Fibroblast of lung (primary cell): ENCODE results near the gene NES. TPM values are rescaled to one million over a fixed set of nuclear protein-coding genes. Genes with fewer than 3 reads are reported as not detected.
"Not testable (repeated sequence)": the region's sequence is repeated elsewhere in the genome, so short reads cannot be mapped to it uniquely, and the experiment has no call there.

Source experiments
- DNase-seq, 2 donors: peaks; one replicate each; pipeline versions ENCODE4 v3.0.0 to v3.0.0-alpha.2; 2010; ENCODE audit warnings: low read depth in 2 of 2
- H2AFZ ChIP-seq: 2 replicates; pipeline ENCODE4 v1.5.1; 2012; ENCODE audit warnings: low read length, control low read depth, inconsistent platforms
- H3K27ac ChIP-seq: 2 replicates; pipeline ENCODE4 v1.5.1; 2011; ENCODE audit warnings: low read length, control low read depth; ENCODE audit not compliant: insufficient read depth
- H3K27me3 ChIP-seq: 2 replicates; pipeline ENCODE4 v1.5.1; 2011; ENCODE audit warnings: mild to moderate bottlenecking, low read length; ENCODE audit not compliant: control insufficient read depth, insufficient read depth
- H3K36me3 ChIP-seq: 2 replicates; pipeline ENCODE4 v1.5.1; 2011; ENCODE audit warnings: low read length; ENCODE audit not compliant: control insufficient read depth, insufficient read depth
- H3K4me1 ChIP-seq: 2 replicates; pipeline ENCODE4 v1.5.1; 2011; ENCODE audit warnings: low read length; ENCODE audit not compliant: control insufficient read depth, insufficient read depth; ENCODE audit errors: extremely low read depth
- H3K4me2 ChIP-seq: 2 replicates; pipeline ENCODE4 v1.5.1; 2011; ENCODE audit warnings: low read length, control low read depth; ENCODE audit not compliant: insufficient read depth; ENCODE audit errors: extremely low read depth
- H3K4me3 ChIP-seq, 4 experiments: fragments of 200-600 bp in 1 of 4; sonication (generic) in 1 of 4; replicated peaks in 1 of 4; 2 replicates each; pipeline ENCODE4 v1.5.1; 2011 to 2016; ENCODE audit warnings: low read length in 4 of 4, low read depth in 3 of 4, mild to moderate bottlenecking in 3 of 4, control low read depth in 2 of 4, inconsistent platforms in 1 of 4, mixed read lengths in 1 of 4; ENCODE audit not compliant: insufficient read depth in 1 of 4; ENCODE audit errors: control extremely low read depth in 1 of 4
- H3K79me2 ChIP-seq: 2 replicates; pipeline ENCODE4 v1.5.1; 2012; ENCODE audit warnings: mild to moderate bottlenecking, low read length, inconsistent platforms; ENCODE audit not compliant: control insufficient read depth, insufficient read depth
- H3K9ac ChIP-seq: 2 replicates; pipeline ENCODE4 v1.5.1; 2011; ENCODE audit warnings: mild to moderate bottlenecking, low read length, control low read depth; ENCODE audit not compliant: insufficient read depth
- H3K9me3 ChIP-seq: 2 replicates; pipeline ENCODE4 v1.5.1; 2012; ENCODE audit warnings: low read depth, low read length; ENCODE audit not compliant: control insufficient read depth, insufficient read depth
- H4K20me1 ChIP-seq: 2 replicates; pipeline ENCODE4 v1.5.1; 2011; ENCODE audit warnings: low read length; ENCODE audit not compliant: control insufficient read depth, insufficient read depth; ENCODE audit errors: extremely low read depth
- EZH2 ChIP-seq: IDR thresholded peaks from 2 replicates; pipeline ENCODE4 v1.5.1; 2012; ENCODE audit warnings: low read length, control low read depth, mild to moderate bottlenecking; ENCODE audit errors: missing control alignments
- polyA plus RNA-seq, 2 donors: library from polyadenylated mRNA; depleted of rRNA in 1 of 2; stranded (reverse) in 1 of 2; unstranded in 1 of 2; fragments of >200 nt; gene quantifications; 2 replicates each; pipeline ENCODE4 v1.2.1, GENCODE V29; 2011 to 2012; ENCODE audit warnings: missing spikeins in 1 of 2
- total RNA-seq: library from RNA; depleted of rRNA; stranded (reverse); fragments of >200 nt; gene quantifications from 2 replicates; pipeline ENCODE4 v1.2.1, GENCODE V29; 2014
- TF ChIP-seq, protein P1 (sequence below), 2 donors: IDR thresholded peaks in 1 of 2; conservative IDR thresholded peaks in 1 of 2; 1 replicate in 1 of 2; 2 replicates in 1 of 2; pipeline ENCODE4 v1.5.1; 2011 to 2012; ENCODE audit warnings: low read length in 2 of 2, control low read depth in 1 of 2, inconsistent platforms in 1 of 2, low read depth in 1 of 2, mild to moderate bottlenecking in 1 of 2

The NES gene
- total and polyA plus RNA-seq, 2 donors (not counting 1 experiment from before 2014, with no cell fraction given) = 34.6 to 87.4 TPM

GRCh38 chr1:156638189-156638985 is 38.8 kb downstream of the NES start:
- DNase-seq = no peak
- Histone ChIP-seq H3K27ac (no peak overlapping the region), H3K9ac (no peak overlapping the region), H3K4me3 (no peak overlapping the region), H2AFZ (no peak overlapping the region), H3K4me2 (no peak overlapping the region), H3K79me2 (no peaks in the 10 kb centered on the region), H3K4me1 (no peaks in the 10 kb centered on the region), H4K20me1 (no peaks in the 10 kb centered on the region), H3K9me3 (no peaks in the 10 kb centered on the region), H3K36me3 (no peaks in the 10 kb centered on the region), H3K27me3 (peaks cover 69% of the 10 kb centered on the region)
- TF ChIP-seq, protein P1, sequence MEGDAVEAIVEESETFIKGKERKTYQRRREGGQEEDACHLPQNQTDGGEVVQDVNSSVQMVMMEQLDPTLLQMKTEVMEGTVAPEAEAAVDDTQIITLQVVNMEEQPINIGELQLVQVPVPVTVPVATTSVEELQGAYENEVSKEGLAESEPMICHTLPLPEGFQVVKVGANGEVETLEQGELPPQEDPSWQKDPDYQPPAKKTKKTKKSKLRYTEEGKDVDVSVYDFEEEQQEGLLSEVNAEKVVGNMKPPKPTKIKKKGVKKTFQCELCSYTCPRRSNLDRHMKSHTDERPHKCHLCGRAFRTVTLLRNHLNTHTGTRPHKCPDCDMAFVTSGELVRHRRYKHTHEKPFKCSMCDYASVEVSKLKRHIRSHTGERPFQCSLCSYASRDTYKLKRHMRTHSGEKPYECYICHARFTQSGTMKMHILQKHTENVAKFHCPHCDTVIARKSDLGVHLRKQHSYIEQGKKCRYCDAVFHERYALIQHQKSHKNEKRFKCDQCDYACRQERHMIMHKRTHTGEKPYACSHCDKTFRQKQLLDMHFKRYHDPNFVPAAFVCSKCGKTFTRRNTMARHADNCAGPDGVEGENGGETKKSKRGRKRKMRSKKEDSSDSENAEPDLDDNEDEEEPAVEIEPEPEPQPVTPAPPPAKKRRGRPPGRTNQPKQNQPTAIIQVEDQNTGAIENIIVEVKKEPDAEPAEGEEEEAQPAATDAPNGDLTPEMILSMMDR (conservative IDR thresholded peaks at IDR 0.05 in 1 of 2, IDR thresholded peaks at IDR 0.05 in 1 of 2; ENCODE audit: low read depth in 1 of 2, low read length in 2 of 2) = no peak
- peak; percentile 47 for TF ChIP-seq EZH2

GRCh38 chr1:156632355-156632754 is 44.9 kb downstream of the NES start:
- no peak overlapping the region for H2AFZ ChIP-seq
- TF ChIP-seq, protein P1 (conservative IDR thresholded peaks at IDR 0.05 in 1 of 2, IDR thresholded peaks at IDR 0.05 in 1 of 2; ENCODE audit: low read depth in 1 of 2, low read length in 2 of 2) = no peak
- no peak for TF ChIP-seq EZH2

DNA sequence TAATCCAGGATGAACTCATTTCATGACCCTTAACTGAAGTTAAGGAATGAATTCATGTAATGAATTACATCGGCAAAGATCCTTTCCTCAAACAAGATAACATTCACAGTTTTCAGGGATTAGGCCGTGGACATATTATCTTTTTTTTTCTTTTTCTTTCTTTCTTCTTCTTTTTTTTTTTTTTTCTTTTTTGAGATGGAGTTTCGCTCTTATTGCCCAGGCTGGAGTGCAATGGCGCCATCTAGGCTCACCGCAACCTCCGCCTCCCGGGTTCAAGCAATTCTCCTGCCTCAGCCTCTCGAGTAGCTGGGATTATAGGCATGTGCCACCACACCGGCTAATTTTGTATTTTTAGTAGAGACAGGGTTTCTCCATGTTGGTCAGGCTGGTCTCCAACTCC is 46.1 kb downstream of the NES start:
- not testable (repeated sequence) for H3K79me2 ChIP-seq, H3K27ac ChIP-seq, H3K36me3 ChIP-seq, H3K4me3 ChIP-seq, H2AFZ ChIP-seq, H3K4me1 ChIP-seq, DNase-seq, H3K9me3 ChIP-seq, H3K9ac ChIP-seq, H3K4me2 ChIP-seq, H4K20me1 ChIP-seq
- peaks cover 35% of the 10 kb centered on the region for H3K27me3 ChIP-seq

More at GRCh38 chr1:156632355-156632754, 44.9 kb downstream of the NES start:
- H3K9me3 ChIP-seq = no peaks in the 10 kb centered on the region
- H3K27me3 ChIP-seq = peaks cover 28% of the 10 kb centered on the region
- no peak overlapping the region for H3K27ac ChIP-seq
- no peak overlapping the region for H3K4me3 ChIP-seq
- no peaks in the 10 kb centered on the region for H3K4me1 ChIP-seq
- no peak overlapping the region for H3K4me2 ChIP-seq
- no peak overlapping the region for H3K9ac ChIP-seq
- peaks cover 2% of the 10 kb centered on the region for H4K20me1 ChIP-seq
- no peaks in the 10 kb centered on the region for H3K79me2 ChIP-seq
- DNase-seq = no peak
- H3K36me3 ChIP-seq = no peaks in the 10 kb centered on the region
